ACHN (cell line): ENCODE measurements around the gene ASNSD1.
"Not testable (repeated sequence)": the region's sequence is repeated elsewhere in the genome, so short reads cannot be mapped to it uniquely, and the experiment has no call there.

Experiments used
- DNase-seq: peaks from one replicate; pipeline ENCODE4 v3.0.0-alpha.2; 2015
- in situ Hi-C: cut with HindIII; loops from 2 replicates; pipeline ENCODE4 v1.10.0; 2017; ENCODE audit warnings: low sequenced_read_pairs, low pct_ligation_motif_present, low pct_unique_long_range_greater_than_20kb

ASNSD1 gene

DNA sequence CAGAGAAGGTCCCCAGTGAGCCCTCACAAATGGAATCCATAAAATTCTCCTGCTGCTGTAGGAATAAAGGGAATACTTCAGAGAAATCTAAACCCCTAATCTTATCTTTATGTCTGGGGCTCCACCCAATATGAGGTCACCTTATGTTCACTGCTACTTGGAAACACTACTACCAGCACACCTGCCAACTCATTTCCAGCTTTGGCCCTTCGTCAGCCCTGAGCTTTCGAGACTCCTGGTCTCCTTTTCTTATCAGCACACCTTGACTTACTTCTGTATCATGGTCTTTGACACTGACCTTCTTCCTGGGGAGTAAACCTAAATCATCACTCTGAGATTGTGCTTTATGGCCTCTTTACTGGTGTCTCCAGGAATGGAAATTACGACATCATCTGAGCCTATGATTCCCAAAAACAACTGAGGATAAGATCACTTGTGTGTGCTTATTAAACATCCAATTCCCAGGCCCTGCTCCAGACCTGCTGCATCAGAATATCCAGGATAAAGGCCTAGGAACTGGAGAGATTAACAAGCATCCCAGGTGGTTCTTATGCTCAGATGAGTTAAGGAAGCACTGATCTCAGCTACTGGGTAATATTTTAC lies 22.2 kb upstream of the ASNSD1 start:
- no peak for DNase-seq
- in situ Hi-C loops = no loop called here

DNA sequence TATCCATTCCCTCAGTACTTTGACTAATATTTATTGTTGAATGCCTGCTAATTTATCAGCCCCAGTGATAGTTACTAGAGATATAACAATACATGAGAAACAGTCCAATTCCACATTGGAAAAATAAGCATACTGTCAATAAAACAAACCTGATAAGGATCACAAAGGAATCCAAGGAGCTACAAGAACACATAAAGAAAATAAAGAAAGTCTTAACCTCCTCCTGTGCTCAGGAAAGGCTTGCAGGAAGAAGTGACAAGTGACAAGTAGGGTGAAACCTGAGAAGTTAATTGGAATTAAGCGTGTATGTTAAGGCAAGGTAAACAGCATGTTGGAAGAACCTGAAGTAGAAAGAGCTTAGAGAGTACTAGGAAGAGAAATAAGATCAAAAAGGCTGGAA lies 20.3 kb upstream of the ASNSD1 start:
- in situ Hi-C loops = no loop called here
- DNase-seq = no peak

DNA sequence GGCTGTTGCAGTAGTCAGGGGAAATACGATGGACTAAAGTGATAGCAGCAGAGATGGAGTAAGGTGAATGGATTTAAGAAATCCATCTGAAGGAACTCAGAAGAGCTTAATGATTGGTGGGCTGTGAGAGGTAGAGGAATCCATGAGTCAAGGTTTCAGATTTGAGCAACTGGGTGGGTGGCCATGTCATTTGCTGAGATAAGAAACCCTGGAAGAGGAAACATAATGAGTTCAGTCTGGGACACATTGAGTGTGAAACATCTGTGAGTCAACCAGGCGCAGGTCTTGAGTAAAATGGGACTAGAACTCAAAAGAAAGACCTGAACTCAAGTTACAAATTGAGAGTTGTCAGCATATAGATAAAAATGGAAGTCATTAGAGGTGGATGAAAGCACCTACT lies 19.7 kb upstream of the ASNSD1 start:
- in situ Hi-C loops = no loop called here
- no peak for DNase-seq

DNA sequence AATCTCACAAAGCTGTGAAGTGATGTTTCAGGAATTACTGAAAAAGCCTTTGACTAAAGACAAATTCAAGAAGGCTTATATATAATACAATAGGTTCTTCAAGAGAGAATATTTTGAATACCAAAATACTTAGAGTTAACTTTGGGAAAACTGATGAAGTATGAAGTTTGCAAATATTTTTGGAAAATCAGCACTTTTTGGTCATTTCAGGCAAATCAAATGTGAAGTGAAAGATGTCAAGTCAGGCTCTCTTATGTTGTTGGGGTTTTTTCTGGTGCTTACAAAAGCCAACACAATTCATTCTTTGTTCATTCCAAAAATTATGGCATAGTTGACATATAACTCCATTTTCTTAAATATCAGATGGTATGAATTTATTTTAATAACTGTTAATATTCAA lies 14.7 kb upstream of the ASNSD1 start:
- DNase-seq = no peak
- in situ Hi-C loops = no loop called here

DNA sequence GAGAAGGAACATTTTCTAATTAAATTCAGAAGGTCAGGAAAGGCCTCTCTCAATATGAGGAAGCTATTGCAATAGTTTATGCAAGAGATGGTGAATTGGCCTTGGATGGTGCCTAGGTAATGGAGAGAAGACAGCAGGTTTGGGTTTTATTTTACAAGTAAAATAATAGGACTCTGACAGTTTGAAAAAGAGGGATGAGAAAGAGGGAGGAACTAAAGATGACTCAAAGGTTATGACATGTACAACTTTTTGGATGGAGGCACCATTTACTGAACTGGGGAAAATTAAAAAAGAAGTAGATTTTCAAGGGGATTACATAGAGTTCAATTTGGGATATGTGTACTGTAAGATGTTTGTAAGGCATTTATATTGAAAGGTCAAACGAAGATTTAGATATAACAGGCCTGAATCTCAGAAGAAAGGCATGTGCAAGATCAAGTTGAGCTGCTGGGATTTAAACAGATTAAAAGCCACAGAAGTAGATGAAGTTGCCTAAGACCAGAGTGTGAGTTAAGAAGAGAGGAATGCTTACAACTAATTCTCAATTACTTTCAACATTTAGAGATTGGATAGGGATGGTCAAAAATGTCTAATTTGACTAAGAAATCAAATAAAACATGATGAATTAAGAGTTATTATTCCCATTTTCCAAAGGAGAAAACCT lies 12.3 kb upstream of the ASNSD1 start:
- in situ Hi-C loops = no loop called here
- no peak for DNase-seq

DNA sequence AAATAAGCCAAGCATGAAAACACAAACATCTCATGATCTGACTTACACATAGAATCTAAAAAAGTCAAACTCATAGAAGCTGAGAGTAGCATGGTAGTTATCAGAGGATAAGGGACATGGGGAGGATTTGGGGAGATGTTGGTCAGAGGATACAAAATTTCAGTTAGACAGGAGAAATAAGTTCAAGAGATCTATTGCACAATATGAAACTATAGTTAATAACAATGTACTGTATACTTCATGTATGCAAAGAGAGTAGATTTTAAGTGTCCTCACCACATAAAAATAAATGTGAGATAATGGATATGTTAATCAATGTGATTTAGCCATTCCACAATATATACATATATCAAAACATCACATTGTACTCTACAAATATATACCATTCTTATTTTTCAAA lies 10.0 kb upstream of the ASNSD1 start:
- DNase-seq = no peak
- in situ Hi-C loops = no loop called here

DNA sequence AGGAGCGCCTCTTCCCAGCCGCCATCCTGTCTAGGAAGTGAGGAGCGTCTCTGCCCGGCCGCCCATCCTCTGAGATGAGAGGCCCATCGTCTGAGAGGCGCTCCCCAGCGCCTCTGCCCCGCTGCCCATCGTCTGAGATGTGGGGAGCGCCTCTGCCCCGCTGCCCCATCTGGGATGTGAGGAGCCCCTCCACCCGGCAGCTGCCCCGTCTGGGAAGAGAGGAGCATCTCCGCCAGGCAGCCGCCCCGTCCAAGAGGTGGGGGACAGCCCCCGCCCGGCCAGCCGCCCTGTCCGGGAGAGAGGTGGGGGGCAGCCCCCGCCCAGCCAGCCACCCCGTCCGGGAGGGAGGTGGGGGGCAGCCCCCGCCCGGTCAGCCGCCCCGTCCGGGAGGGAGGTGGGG lies 7.8 kb upstream of the ASNSD1 start:
- DNase-seq, in situ Hi-C loops: not testable (repeated sequence)

DNA sequence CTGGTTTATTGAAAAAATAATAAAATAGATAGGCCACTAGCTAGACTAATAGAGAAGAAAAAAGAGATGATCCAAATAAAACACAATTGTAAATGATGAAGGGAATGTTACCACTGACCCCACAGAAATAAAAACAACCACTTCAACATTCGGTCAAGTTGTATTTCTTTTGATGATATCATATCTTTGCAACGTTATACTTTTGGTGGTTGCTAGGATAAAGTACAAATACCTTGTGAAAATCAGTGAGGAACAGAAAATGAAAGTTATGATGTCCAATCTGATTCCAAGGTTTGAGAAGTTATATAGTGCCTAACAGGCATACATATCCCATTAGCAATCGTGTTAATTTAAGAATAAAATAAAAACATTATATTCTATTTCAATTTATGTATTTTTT lies 6.6 kb upstream of the ASNSD1 start:
- no peak for DNase-seq
- in situ Hi-C loops = no loop called here

DNA sequence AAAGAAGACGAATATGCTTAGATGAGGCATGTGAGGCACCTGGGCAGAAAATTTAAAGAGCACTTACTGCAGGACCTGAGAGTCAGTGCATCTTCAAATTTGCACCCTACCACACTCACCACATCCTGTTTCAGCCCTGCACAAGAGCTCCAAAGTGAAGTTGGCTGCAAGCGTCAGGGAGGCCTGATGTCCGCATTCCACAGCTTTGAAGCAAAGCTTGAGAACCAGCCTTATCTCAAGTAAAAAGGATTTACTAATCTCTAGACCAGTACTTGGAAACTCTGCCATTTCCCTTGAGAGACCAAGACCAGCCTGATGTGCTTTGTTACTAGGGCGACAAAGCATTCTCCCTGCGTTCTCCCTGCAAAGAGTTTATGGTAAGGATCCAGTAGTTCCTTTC lies 3.4 kb upstream of the ASNSD1 start:
- no peak for DNase-seq
- in situ Hi-C loops = no loop called here

DNA sequence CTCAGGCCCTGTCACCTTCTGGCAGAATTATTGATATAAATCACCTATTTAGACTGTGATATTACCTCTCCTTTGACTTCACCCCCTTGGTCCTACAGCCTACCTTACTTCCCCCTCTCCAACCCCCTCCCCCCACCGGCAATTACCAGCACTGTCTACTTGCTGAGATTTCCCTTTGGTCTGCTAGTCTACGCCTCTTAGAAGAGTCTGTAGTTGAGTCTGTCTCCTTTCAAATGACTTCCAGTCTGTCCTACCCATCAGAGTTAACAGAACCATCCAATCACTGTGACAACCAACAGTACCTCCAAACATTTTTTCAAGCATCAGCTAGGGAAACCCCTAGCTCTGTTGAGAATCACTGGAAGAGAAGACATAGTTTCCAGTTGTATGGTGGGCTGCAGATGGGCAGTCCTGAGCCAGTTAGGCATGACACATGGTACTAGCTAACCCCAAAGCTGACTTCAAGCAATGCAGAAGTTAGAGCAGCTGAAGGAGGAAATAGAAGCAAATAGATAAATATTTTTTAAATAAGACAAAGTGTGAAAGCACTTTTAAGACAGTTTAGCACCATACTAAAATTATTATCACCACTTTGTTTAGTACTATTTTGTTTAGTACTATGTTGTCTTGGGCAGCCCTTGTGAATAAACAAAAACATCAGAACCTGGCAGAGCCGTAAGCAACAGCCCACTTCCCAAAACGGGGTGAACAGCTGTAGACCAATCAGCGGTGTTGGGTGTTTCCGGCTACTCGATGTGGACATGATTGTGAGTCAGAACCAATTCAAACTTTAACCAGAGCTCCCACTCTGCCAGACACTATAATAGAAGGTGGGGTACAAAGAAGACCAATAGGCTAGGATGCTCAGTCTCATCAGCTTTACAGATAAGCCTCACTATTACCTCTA lies 2.7 kb upstream of the ASNSD1 start:
- DNase-seq = peak; percentile 37
- in situ Hi-C loops = no loop called here

DNA sequence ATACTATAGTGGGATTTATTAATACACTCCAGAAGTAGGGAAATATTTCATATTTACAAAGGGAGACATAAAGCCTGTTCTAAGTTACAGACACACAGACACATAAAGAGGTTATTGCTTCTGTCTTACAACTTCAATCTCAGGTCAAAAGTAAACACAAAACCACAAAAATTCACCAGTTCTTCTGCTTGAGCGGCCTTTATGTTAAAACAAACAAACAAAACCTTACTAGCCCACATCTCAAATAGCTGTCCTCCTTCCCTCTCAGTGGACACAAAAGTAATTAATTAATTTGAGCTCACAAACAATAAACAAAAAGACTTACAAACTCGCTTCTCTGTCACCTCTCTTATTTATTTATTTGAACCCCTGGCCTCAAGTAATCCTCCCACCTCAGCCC lies 1.5 kb upstream of the ASNSD1 start:
- in situ Hi-C loops = no loop called here
- no peak for DNase-seq

DNA sequence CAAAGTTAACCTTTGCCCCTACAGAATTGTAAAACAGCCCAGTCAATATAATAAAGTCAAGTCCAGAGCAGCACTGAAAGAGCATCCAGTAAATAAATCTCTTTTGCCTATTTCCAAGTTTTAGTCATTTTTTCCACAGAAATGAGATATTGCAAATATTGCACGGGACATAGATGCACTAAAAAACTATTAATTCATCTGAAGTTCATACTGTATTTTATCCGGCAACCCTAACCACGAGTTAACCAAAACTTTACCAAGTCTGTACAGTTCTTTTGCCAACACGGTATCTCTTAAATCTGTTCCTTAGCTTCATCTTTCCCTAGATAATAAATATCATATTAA lies 484 bp upstream of the ASNSD1 start:
- no peak for DNase-seq
- in situ Hi-C loops = no loop called here

DNA sequence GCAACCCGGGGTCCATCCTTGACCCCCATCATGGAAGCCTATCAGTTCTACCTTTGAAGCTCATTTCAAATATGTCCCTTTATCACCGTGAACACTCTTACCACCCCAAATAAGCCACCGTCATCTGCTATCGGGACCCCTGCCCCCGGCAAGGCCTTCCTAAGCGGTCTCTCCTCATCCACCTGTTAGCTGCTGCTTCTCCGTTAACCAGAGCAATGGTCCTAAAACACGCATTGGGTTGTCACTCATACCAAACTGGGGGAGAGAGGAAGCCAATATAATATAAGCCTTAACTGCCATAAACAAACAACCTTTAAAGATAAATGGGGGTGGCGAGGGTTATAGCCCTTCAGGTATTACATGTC lies 680 bp downstream of the ASNSD1 start:
- no peak for DNase-seq
- in situ Hi-C loops = no loop called here

DNA sequence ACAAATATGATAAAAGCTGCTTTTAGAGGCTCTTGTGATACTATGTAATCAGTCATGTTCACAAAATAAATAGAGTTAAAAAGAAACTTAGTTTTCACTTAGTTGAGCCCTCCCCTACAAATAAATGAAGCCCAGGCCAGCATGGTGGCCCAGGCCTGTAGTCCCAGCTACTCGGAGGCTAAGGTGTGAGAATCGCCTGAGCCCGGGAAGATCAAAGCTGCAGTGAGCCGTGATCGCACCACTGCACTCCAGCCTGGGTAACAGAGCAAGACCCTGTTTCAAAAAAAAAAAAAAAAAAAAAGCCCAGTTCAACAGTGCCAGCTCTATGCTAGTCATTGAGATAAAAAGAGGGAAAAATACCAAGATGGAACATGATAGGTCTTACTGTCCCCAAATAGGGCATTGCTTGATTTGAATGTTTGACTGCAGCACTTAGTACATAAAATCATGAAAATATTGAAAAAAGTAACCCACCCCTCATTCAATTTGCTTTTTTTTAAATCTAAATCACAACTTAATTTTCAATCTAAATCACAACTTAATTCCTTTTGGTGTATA lies 1.5 kb downstream of the ASNSD1 start:
- in situ Hi-C loops = no loop called here
- no peak for DNase-seq

DNA sequence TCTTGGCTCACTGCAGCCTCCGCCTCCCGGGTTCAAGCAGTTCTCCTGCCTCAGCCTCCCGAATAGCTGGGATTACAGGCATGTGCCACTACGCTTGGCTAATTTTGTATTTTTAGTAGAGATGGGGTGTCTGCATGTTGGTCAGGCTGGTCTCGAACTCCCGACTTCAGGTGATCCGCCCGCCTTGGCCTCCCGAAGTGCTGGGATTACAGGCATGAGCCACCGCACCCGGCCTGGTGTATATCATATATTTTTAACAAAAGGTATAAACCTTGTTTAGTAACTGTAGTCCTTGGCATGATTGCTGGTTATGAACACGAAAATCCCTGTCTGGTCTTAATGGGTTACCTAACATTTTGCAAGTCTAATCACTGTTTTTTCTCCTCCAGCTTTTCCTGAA lies 2.1 kb downstream of the ASNSD1 start:
- in situ Hi-C loops = not testable (repeated sequence)

DNA sequence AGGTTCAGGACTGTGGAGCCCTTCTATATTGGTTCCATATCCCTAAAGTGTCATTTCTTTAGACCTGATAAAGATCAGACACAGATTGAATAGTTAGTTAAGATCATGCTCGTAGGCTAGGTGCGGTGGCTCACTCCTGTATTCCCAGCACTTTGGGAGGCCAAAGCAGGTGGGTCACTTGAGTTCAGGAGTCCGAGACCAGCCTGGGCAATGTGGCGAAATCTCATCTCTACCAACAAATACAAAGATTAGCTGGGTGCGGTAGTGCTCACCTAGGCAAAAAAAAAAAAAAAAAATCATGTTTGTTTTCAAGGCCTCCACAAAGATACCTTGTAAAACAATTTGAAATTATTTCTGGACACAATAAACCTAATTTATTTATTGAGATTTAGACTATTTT lies 8.7 kb downstream of the ASNSD1 start:
- in situ Hi-C loops = no loop called here
- DNase-seq = no peak

More for the DNA sequence above, 2.1 kb downstream of the ASNSD1 start:
- not testable (repeated sequence) for DNase-seq

DNA sequence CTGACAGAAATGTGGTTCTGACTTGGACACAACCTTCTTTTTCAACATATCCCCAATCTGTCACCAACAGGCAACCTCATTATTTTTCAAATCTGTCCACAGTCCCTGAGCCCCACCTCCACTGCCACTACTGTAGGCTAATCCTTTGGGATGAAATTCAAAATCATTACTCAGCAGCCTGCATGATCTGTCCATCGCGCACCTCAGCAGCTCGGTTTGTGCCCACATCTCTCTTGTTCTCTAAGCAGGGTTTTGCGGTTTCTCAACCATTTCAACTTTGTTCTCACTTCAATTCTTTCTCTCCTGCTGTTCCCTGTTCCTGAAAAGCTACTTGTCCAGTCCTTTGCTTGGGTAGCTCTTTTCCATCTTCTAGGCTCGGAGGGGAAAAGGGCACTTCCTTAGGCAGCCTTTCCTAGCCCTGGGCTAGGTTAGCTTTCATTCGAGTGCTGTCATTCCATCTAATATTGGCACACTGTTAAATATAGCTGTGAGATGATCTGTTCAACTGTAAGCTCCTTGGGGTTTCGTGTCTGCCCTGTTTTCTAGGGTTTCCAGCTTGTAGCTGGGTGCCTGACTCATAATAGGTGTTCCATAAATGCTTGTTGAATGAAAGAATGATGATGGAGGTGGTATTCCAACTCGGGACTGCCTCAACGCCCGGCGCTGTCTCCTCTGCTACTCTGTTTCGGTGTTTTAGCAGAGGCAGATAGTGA lies 12.6 kb downstream of the ASNSD1 start:
- DNase-seq = peak; percentile 9
- in situ Hi-C loops = no loop called here

DNA sequence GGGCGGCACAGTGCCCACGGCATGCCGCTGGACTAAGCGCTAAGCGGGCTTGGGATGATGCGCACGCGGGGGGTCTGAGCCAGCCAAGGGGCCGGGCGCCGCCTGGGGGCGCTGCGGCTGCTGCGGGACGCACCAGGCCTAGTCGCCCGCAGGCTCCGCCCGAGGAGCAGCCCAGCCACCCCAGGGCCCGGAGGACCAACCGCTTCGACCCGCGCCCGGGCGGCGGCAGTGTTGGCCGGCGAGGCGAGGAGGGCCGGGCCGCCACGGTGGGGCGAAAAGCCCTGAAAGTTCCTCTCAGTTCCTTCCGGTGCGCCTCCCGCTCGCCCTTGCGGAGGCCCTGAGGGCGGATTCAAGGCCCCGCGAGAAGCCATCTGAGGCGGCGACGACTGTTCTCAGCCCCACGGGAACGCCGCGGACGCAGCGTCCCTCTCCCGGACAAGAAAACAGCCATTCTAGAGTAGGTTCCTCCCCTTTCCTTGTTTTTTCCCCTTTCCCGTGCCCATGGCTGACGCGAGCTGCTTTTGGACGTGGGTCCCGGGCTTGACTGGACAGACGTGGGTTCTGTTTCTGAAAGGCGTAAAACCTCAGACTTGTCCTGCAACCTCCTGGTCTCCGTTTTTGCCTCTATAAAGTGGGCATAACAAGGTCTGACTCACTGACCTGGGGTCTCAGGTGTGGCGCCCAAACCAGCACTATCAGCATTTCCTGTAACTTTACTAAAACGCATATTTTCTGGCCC lies 13.3 kb downstream of the ASNSD1 start, which contains the start of gene ANKAR:
Gene ANKAR (plus strand): TSS at position 297 of the 739 bp plus-strand sequence. CDS start 1,821 bp downstream, outside the sequence.
- DNase-seq = peak; percentile 94
- in situ Hi-C loops = no loop called here
